GM12878 (cell line): Measurements from ENCODE around the gene TXNDC12. TPM values are rescaled to one million over a fixed set of nuclear protein-coding genes. Genes with fewer than 3 reads are reported as not detected.
"Not testable (repeated sequence)": the region's sequence is repeated elsewhere in the genome, so short reads cannot be mapped to it uniquely, and the experiment has no call there.

Source experiments
- ATAC-seq: fragments of 200-7000 bp; cut with Tn5 transposase; 3 replicates; pipeline ENCODE4 v1.9.1; 2020; ENCODE audit warnings: mild to moderate bottlenecking, moderate library complexity
- BruUV-seq: library from RNA; stranded (reverse); fragments of 400-500 nt; replicated peaks from 2 replicates; lab custom pipeline; 2021; lab: Mats Ljungman, UMichigan
- CTCF ChIA-PET: fragments of 300-600 bp; sonication (Branson Sonifier 250); formaldehyde crosslinking; extraction: SDS; loops from one replicate; lab custom pipeline; 2021; ENCODE audit warnings: inconsistent platforms; lab: Yijun Ruan, JAX
- POLR2A ChIA-PET: fragments of 350-600 bp; formaldehyde crosslinking; extraction: SDS; loops from one replicate; lab custom pipeline; 2021; ENCODE audit warnings: inconsistent platforms; lab: Charles Lee
- RAD21 ChIA-PET: fragments of 300-600 bp; sonication (Branson Sonifier 250); formaldehyde crosslinking; loops from one replicate; lab custom pipeline; 2023; ENCODE audit warnings: antibody characterized with exemption; ENCODE audit not compliant: unreplicated experiment; lab: Charles Lee
- SMC1A ChIA-PET: fragments of 300-600 bp; sonication (Branson Sonifier 250); formaldehyde crosslinking; loops from one replicate; lab custom pipeline; 2023; ENCODE audit not compliant: unreplicated experiment, uncharacterized antibody; lab: Charles Lee
- DNase-seq: peaks from one replicate; pipeline ENCODE4 v3.0.0-alpha.2; 2011; ENCODE audit warnings: low read depth, low spot score
- FAIRE-seq: peaks from 3 replicates; lab custom pipeline; 2011; peaks lifted over from hg19 to GRCh38; lab: Jason Lieb, UNC
- H2AFZ ChIP-seq: 2 replicates; pipeline ENCODE4 v1.6.0; 2011; ENCODE audit warnings: low read depth, low read length, control low read depth; ENCODE audit not compliant: control insufficient read depth
- H3K27ac ChIP-seq: 2 replicates; pipeline ENCODE4 v1.5.1; 2011; ENCODE audit warnings: control low read depth; ENCODE audit not compliant: control insufficient read depth, insufficient read depth
- H3K27me3 ChIP-seq, 2 experiments: replicated peaks in 1 of 2; 2 replicates each; pipeline versions ENCODE4 v1.6.0 to v1.6.1; 2011; ENCODE audit warnings: low read length in 1 of 2; ENCODE audit not compliant: control insufficient read depth in 2 of 2, insufficient read depth in 2 of 2
- H3K36me3 ChIP-seq, 2 experiments: 2 replicates each; pipeline ENCODE4 v1.5.1; 2011; ENCODE audit warnings: low read length in 1 of 2; ENCODE audit not compliant: control insufficient read depth in 2 of 2, insufficient read depth in 2 of 2
- H3K4me1 ChIP-seq: 2 replicates; pipeline ENCODE4 v1.6.1; 2011; ENCODE audit warnings: mild to moderate bottlenecking, low read length, moderate library complexity, mixed read lengths; ENCODE audit not compliant: control insufficient read depth, insufficient read depth
- H3K4me2 ChIP-seq: 2 replicates; pipeline ENCODE4 v1.6.0; 2011; ENCODE audit warnings: control low read depth; ENCODE audit not compliant: control insufficient read depth, insufficient read depth
- H3K4me3 ChIP-seq: fragments of 200-600 bp; sonication (generic); 2 replicates; pipeline ENCODE4 v1.5.1; 2016
- H3K79me2 ChIP-seq: 2 replicates; pipeline ENCODE4 v1.6.0; 2011; ENCODE audit warnings: low read length; ENCODE audit not compliant: control insufficient read depth, insufficient read depth
- H3K9ac ChIP-seq: 2 replicates; pipeline ENCODE4 v1.8.0; 2011; ENCODE audit warnings: low read length, control low read depth, mixed read lengths; ENCODE audit not compliant: control insufficient read depth, insufficient read depth
- H3K9me3 ChIP-seq: replicated peaks from 3 replicates; pipeline ENCODE4 v1.5.1; 2011; ENCODE audit warnings: mild to moderate bottlenecking, low read length; ENCODE audit not compliant: control insufficient read depth, insufficient read depth
- H4K20me1 ChIP-seq: 2 replicates; pipeline ENCODE4 v1.6.0; 2011; ENCODE audit not compliant: control insufficient read depth, insufficient read depth
- WGBS: methylation state at CpG from one replicate; pipeline ENCODE4 v1.1.6; 2016; ENCODE audit warnings: low lambda C conversion rate; ENCODE audit not compliant: insufficient replicate concordance, insufficient coverage; ENCODE audit errors: missing lambda C conversion rate; 5-methylcytosine and 5-hydroxymethylcytosine counted together
- in situ Hi-C: fragments of 300-500 bp; cut with MboI; formaldehyde crosslinking; loops from 9 replicates; pipeline ENCODE4 v1.14.3; 2018; ENCODE audit warnings: mixed read lengths
- intact Hi-C: fragments of 100-400 bp; cut with micrococcal nuclease; formaldehyde crosslinking; loops from one replicate; pipeline ENCODE4 v1.14.2; 2022; ENCODE audit not compliant: unreplicated experiment
- polyA plus RNA-seq, 11 experiments: library from polyadenylated mRNA; depleted of rRNA in 4 of 11; unstranded in 6 of 11; stranded (reverse) in 5 of 11; fragments of >200 nt; fragmentation: Nextera tagmentation in 4 of 11; fragmentation: Illumina TruSeq in 1 of 11; extraction: Ambion mirVana in 4 of 11; extraction: Trizol in 1 of 11; gene quantifications; 1 replicate in 1 of 11; 2 replicates in 10 of 11; pipeline versions ENCODE4 v1.2.1 to v1.2.3, GENCODE V29; 2011 to 2016; ENCODE audit warnings: inconsistent platforms in 2 of 11, missing spikeins in 2 of 11, low read depth in 1 of 11
- total RNA-seq, 4 experiments: library from RNA; depleted of rRNA in 3 of 4; stranded (reverse); fragments of >200 nt in 3 of 4; fragmentation: Illumina TruSeq in 1 of 4; extraction: Trizol in 1 of 4; gene quantifications; 2 replicates each; pipeline versions ENCODE4 v1.2.1 to v1.2.3, GENCODE V29; 2013 to 2021

Gene TXNDC12
- total and polyA plus RNA-seq, 10 of the 15 experiments (the other 5 are each of a cell fraction or from before 2014, with no cell fraction given): 6.7 to 41.7 (median 17.7) TPM

DNA sequence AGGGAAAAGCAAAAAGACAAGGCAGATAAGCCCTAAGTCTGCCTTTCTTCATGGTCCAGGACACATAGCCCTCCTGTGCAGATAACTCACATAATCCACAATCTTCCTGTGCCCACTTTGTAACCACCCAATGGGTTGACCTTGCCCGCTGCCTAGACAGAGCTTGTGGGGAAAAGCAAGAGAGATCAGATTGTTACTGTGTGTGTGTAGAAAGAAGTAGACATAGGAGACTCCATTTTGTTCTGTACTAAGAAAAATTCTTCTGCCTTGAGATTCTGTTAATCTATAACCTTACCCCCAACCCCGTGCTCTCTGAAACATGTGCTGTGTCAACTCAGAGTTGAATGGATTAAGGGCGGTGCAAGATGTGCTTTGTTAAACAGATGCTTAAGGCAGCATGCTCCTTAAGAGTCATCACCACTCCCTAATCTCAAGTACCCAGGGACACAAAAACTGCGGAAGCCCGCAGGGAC, 48.9 kb downstream of the TXNDC12 start:
- POLR2A ChIA-PET, FAIRE-seq, in situ Hi-C loops, ATAC-seq, DNase-seq, H2AFZ ChIP-seq, intact Hi-C loops, H3K79me2 ChIP-seq, H3K27me3 ChIP-seq, H3K9me3 ChIP-seq, H4K20me1 ChIP-seq, H3K4me2 ChIP-seq, H3K9ac ChIP-seq, H3K27ac ChIP-seq, BruUV-seq, H3K4me3 ChIP-seq, H3K4me1 ChIP-seq, H3K36me3 ChIP-seq: not testable (repeated sequence)
- WGBS: 28% methylated on average over 5 of the region's 5 CpGs
- ChIA-PET RAD21 (interaction anchor here (1.7 kb wide), 1 partner anchor 109 kb away, joined by 11 read pairs; no protein-coding TSS in a partner anchor), CTCF (interaction anchor here (1.5 to 12.2 kb wide), 2 partner anchors 43 to 108 kb away, joined by 4 to 177 read pairs; no protein-coding TSS in a partner anchor), SMC1A (interaction anchor here (1.1 to 3.6 kb wide), 3 partner anchors 56 to 120 kb away, joined by 3 to 21 read pairs (median 3); no protein-coding TSS in a partner anchor)

DNA sequence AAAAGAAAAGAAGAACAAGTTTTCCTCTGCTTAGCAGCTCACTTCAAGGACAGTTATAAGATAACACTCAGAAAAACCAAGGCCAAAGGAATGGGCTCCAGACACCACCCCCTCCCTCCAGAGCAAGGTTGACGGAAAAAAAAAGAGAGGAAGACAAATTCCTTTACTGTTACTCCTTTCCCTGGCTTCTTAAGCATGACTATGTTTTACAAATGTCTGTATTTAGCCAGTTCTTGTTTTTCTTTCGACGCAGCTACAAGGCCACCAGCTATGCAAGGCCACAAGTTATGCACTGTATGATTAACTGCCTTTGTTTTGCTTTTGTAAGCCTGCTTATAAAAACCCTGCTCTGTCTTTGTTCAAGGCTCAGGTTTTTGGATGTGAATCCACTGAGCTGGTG, 49.4 kb downstream of the TXNDC12 start:
- RAD21 ChIA-PET: interaction anchor here (1.7 kb wide), 1 partner anchor 108 kb away, joined by 11 read pairs; no protein-coding TSS in a partner anchor
- H3K27me3 ChIP-seq, H3K4me2 ChIP-seq, H3K9me3 ChIP-seq, FAIRE-seq, H3K27ac ChIP-seq, ATAC-seq, H3K4me1 ChIP-seq, in situ Hi-C loops, intact Hi-C loops, H4K20me1 ChIP-seq, BruUV-seq, H3K79me2 ChIP-seq, DNase-seq, H2AFZ ChIP-seq, POLR2A ChIA-PET, H3K4me3 ChIP-seq, H3K36me3 ChIP-seq, H3K9ac ChIP-seq: not testable (repeated sequence)
- 26% methylated on average over 3 of the region's 3 CpGs for WGBS
- SMC1A ChIA-PET: interaction anchor here (1.1 to 3.6 kb wide), 3 partner anchors 55 to 120 kb away, joined by 3 to 21 read pairs (median 3); no protein-coding TSS in a partner anchor
- CTCF ChIA-PET: interaction anchor here (1.0 to 12.2 kb wide), 5 partner anchors 21 to 107 kb away, joined by 3 to 177 read pairs (median 4); no protein-coding TSS in a partner anchor
